OCI-LY3 (cell line): ENCODE measurements around the gene CYP2C18.

ENCODE experiments used
- H2AFZ ChIP-seq: fragments of 200-600, 300-600 bp; shearing (Covaris generic); 2 replicates; pipeline ENCODE4 v1.6.0; 2014; ENCODE audit warnings: antibody characterized with exemption, low read depth, low read length
- H3K27ac ChIP-seq: fragments of 200-600, 300-600 bp; sonication (generic); 2 replicates; pipeline ENCODE4 v1.5.1; 2014; ENCODE audit warnings: mild to moderate bottlenecking, low read length, moderate library complexity, mixed read lengths
- H3K27me3 ChIP-seq: fragments of 200-600, 300-600 bp; sonication (generic); 2 replicates; pipeline ENCODE4 v1.6.1; 2014; ENCODE audit warnings: low read depth, low read length, mixed read lengths
- H3K36me3 ChIP-seq: fragments of 200-600, 300-600 bp; sonication (generic); replicated peaks from 2 replicates; pipeline ENCODE3; 2014; ENCODE audit warnings: low read depth, low read length, mixed read lengths
- H3K4me1 ChIP-seq: fragments of 300-600, 200-600 bp; sonication (generic); 2 replicates; pipeline ENCODE4 v1.6.1; 2014; ENCODE audit warnings: low read length, mixed read lengths
- H3K4me2 ChIP-seq: fragments of 200-600, 300-600 bp; sonication (generic); 2 replicates; pipeline ENCODE4 v1.6.1; 2014; ENCODE audit warnings: low read length, mixed read lengths
- H3K4me3 ChIP-seq: fragments of 300-600, 200-600 bp; sonication (generic); 2 replicates; pipeline ENCODE4 v1.5.1; 2014; ENCODE audit warnings: antibody characterized with exemption, mild to moderate bottlenecking, low read length, moderate library complexity
- H3K79me2 ChIP-seq: fragments of 300-600, 200-600 bp; shearing (Covaris generic); 2 replicates; pipeline ENCODE4 v1.6.1; 2014; ENCODE audit warnings: mild to moderate bottlenecking, low read length, mixed read lengths
- H3K9ac ChIP-seq: fragments of 300-600, 200-600 bp; shearing (Covaris generic); 2 replicates; pipeline ENCODE4 v1.6.0; 2014; ENCODE audit warnings: mild to moderate bottlenecking, low read length, moderate library complexity
- H3K9me3 ChIP-seq: fragments of 200-600, 300-600 bp; shearing (Covaris generic); 2 replicates; pipeline ENCODE4 v1.6.1; 2014; ENCODE audit warnings: low read length, mixed read lengths; ENCODE audit not compliant: insufficient read depth
- H4K20me1 ChIP-seq: fragments of 200-600, 300-600 bp; sonication (generic); 2 replicates; pipeline ENCODE4 v1.6.1; 2016; ENCODE audit warnings: low read length, mixed read lengths; ENCODE audit not compliant: insufficient read depth
- CTCF ChIP-seq: fragments of 200-600, 300-600 bp; sonication (generic); IDR thresholded peaks from 2 replicates; pipeline ENCODE4 v1.5.1; 2014; ENCODE audit warnings: antibody characterized with exemption, low read length, low read depth
- EZH2phosphoT487 ChIP-seq: fragments of 200-600 bp; shearing (Covaris generic); IDR thresholded peaks from 2 replicates; pipeline ENCODE4 v1.6.1; 2018; ENCODE audit warnings: antibody characterized with exemption, mixed run types, low read depth

The CYP2C18 gene

DNA sequence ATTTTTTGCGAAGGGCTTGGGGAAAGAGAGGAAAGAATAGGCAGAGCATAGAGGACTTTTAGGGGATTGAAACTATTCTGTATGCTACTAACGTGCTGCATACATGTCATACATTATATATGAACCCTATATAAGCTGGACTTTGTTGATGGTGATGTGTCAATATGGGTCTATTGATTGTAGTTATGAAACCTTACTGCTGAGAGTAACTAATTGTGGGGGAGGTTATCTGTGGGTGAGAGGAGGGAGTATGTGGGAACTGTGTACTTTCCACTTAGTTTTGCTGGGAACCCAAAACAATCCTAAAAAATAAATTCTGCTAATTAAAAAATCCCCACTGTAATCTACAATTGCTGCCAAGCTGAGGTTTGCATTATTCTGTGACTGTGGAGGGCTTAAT lies 63.6 kb downstream of the CYP2C18 start:
- H3K27ac ChIP-seq, result no peak overlapping the region
- TF ChIP-seq CTCF, result no peak
- no peak for TF ChIP-seq EZH2phosphoT487
- no peaks in the 10 kb centered on the region for H3K36me3 ChIP-seq
- H3K4me3 ChIP-seq, result no peak overlapping the region
- no peaks in the 10 kb centered on the region for H3K9me3 ChIP-seq
- H3K27me3 ChIP-seq, result no peaks in the 10 kb centered on the region
- no peaks in the 10 kb centered on the region for H3K79me2 ChIP-seq
- no peaks in the 10 kb centered on the region for H3K4me1 ChIP-seq
- no peaks in the 10 kb centered on the region for H4K20me1 ChIP-seq
- H3K9ac ChIP-seq, result no peak overlapping the region
- no peak overlapping the region for H2AFZ ChIP-seq
- H3K4me2 ChIP-seq, result no peak overlapping the region

- no peak overlapping the region for H3K27ac ChIP-seq
- H4K20me1 ChIP-seq, result no peaks in the 10 kb centered on the region
- no peak overlapping the region for H3K4me2 ChIP-seq
- H3K4me3 ChIP-seq, result no peak overlapping the region
- no peak for TF ChIP-seq CTCF
- TF ChIP-seq EZH2phosphoT487, result no peak
- no peaks in the 10 kb centered on the region for H3K4me1 ChIP-seq
- H3K36me3 ChIP-seq, result no peaks in the 10 kb centered on the region
- H3K27me3 ChIP-seq, result no peaks in the 10 kb centered on the region
- H3K9me3 ChIP-seq, result no peaks in the 10 kb centered on the region
- H2AFZ ChIP-seq, result no peak overlapping the region
- no peak overlapping the region for H3K9ac ChIP-seq
- no peaks in the 10 kb centered on the region for H3K79me2 ChIP-seq
These were observed 64.3 kb downstream of the CYP2C18 start for GRCh38 chr10:94747838-94748237.

- no peaks in the 10 kb centered on the region for H3K4me1 ChIP-seq
- no peaks in the 10 kb centered on the region for H3K79me2 ChIP-seq
- no peak overlapping the region for H3K27ac ChIP-seq
- H3K36me3 ChIP-seq, result no peaks in the 10 kb centered on the region
- no peak overlapping the region for H3K4me3 ChIP-seq
- no peak overlapping the region for H3K9ac ChIP-seq
- no peaks in the 10 kb centered on the region; the same call in 1 of the 2 replicates for H3K27me3 ChIP-seq
- H3K4me2 ChIP-seq, result no peak overlapping the region
- H4K20me1 ChIP-seq, result no peaks in the 10 kb centered on the region
- TF ChIP-seq CTCF (no peak), EZH2phosphoT487 (no peak)
- H2AFZ ChIP-seq, result no peak overlapping the region
- no peaks in the 10 kb centered on the region for H3K9me3 ChIP-seq
These were observed 74.4 kb downstream of the CYP2C18 start for GRCh38 chr10:94757916-94758315.

- Histone ChIP-seq H3K79me2 (no peaks in the 10 kb centered on the region), H3K27ac (no peak overlapping the region), H4K20me1 (no peaks in the 10 kb centered on the region), H3K27me3 (no peaks in the 10 kb centered on the region; the same call in 1 of the 2 replicates), H3K4me2 (no peak overlapping the region), H3K9ac (no peak overlapping the region), H3K9me3 (no peaks in the 10 kb centered on the region), H3K4me3 (no peak overlapping the region), H3K36me3 (no peaks in the 10 kb centered on the region), H2AFZ (no peak overlapping the region), H3K4me1 (no peaks in the 10 kb centered on the region)
- TF ChIP-seq CTCF (no peak), EZH2phosphoT487 (no peak)
These were observed 77.2 kb downstream of the CYP2C18 start for GRCh38 chr10:94760586-94761178.
